HepG2 (cell line): ENCODE data around the gene PEBP1.

Experiments
- CBX5 ChIP-seq: sonication (generic); formaldehyde crosslinking; IDR thresholded peaks from 2 replicates; pipeline ENCODE4 v1.4.0; 2020; ENCODE audit warnings: missing genetic modification reagents, borderline replicate concordance
- CTCF ChIP-seq: sonication (generic); formaldehyde crosslinking; IDR thresholded peaks from 2 replicates; pipeline ENCODE4 v1.5.0; 2020; ENCODE audit warnings: mild to moderate bottlenecking, missing genetic modification reagents, moderate library complexity
- FIP1L1 ChIP-seq: fragments of 200-400 bp; formaldehyde crosslinking; IDR thresholded peaks from 2 replicates; pipeline ENCODE4 v1.6.1; 2018; ENCODE audit warnings: low read depth, mild to moderate bottlenecking, low read length, moderate library complexity, borderline replicate concordance; ENCODE audit not compliant: insufficient read depth
- NBN ChIP-seq: fragments of 450-650 bp; conservative IDR thresholded peaks from 2 replicates; pipeline ENCODE4 v1.6.1; 2017
- NFE2 ChIP-seq: sonication (generic); formaldehyde crosslinking; IDR thresholded peaks from 2 replicates; pipeline ENCODE4 v1.4.0; 2020; ENCODE audit warnings: missing genetic modification reagents
- RBM39 ChIP-seq: fragments of 200-400 bp; formaldehyde crosslinking; IDR thresholded peaks from one replicate; pipeline ENCODE4 v1.6.1; 2018; ENCODE audit warnings: antibody characterized with exemption, mild to moderate bottlenecking, low read depth, low read length; ENCODE audit not compliant: poor library complexity, severe bottlenecking
- USF2 ChIP-seq, 2 experiments: sonication (generic) in 1 of 2; formaldehyde crosslinking in 1 of 2; IDR thresholded peaks; 2 replicates each; pipeline versions ENCODE4 v1.5.1 to v1.6.1; 2011 to 2020; ENCODE audit warnings: borderline replicate concordance in 1 of 2, low read depth in 1 of 2, low read length in 1 of 2, mild to moderate bottlenecking in 1 of 2, missing genetic modification reagents in 1 of 2, moderate library complexity in 1 of 2
- ZNF710 ChIP-seq: sonication (generic); formaldehyde crosslinking; IDR thresholded peaks from 2 replicates; pipeline ENCODE4 v1.5.0; 2020; ENCODE audit warnings: mild to moderate bottlenecking, missing genetic modification reagents, borderline replicate concordance
- ZNF713 ChIP-seq: sonication (generic); formaldehyde crosslinking; IDR thresholded peaks from 2 replicates; pipeline ENCODE4 v1.4.0; 2020; ENCODE audit warnings: mild to moderate bottlenecking, missing genetic modification reagents

- TF ChIP-seq ZNF710 (CRISPR knock-in tag) = 0 out of 2 replicates have a peak, but pooled peaks have one; percentile 6
- no peak for TF ChIP-seq USF2 (IDR thresholded peaks at IDR 0.05; ENCODE audit: low read depth, low read length)
- no peak for TF ChIP-seq USF2 (CRISPR knock-in tag; IDR thresholded peaks at IDR 0.05; ENCODE audit: borderline replicate concordance)
- no peak; the same call in 1 of the 2 replicates for TF ChIP-seq CTCF (CRISPR knock-in tag)
- TF ChIP-seq RBM39 = peak; percentile 66
- no peak for TF ChIP-seq CBX5 (CRISPR knock-in tag)
- no peak for TF ChIP-seq FIP1L1
- no peak for TF ChIP-seq NFE2
- no peak for TF ChIP-seq ZNF713 (CRISPR knock-in tag)
- TF ChIP-seq NBN = no peak
Measured at GRCh38 chr12:118103601-118104382, 32.1 kb upstream of the PEBP1 start, which contains the start of gene VSIG10.
